HG02759 (cell line): Measurements from ENCODE around the gene DEAF1.

ENCODE experiments used
- ATAC-seq: cut with Tn5 transposase; IDR thresholded peaks from one replicate; pipeline ENCODE4 v1.9.1; 2021; ENCODE audit warnings: mild to moderate bottlenecking, moderate library complexity; ENCODE audit not compliant: unreplicated experiment

DEAF1 gene

GRCh38 chr11:626475-627307 lies 68.3 kb downstream of the DEAF1 start, which contains the start of gene SCT:
Gene SCT (minus strand): TSS chr11:627181. CDS start chr11:627143, 38 bp downstream.
- ATAC-seq: no peak

GRCh38 chr11:625636-626268 lies 69.3 kb downstream of the DEAF1 start:
- no peak for ATAC-seq

GRCh38 chr11:624705-625635 lies 70.1 kb downstream of the DEAF1 start, which contains the start of gene CDHR5:
Gene CDHR5 (minus strand): TSS chr11:624955. CDS start chr11:624902, 53 bp downstream.
- no peak for ATAC-seq

- ATAC-seq: no peak
These were observed 70.9 kb downstream of the DEAF1 start for GRCh38 chr11:623999-624704.

GRCh38 chr11:623349-623869 lies 71.6 kb downstream of the DEAF1 start:
- no peak for ATAC-seq

- no peak for ATAC-seq
These were observed 73.2 kb downstream of the DEAF1 start for GRCh38 chr11:621838-622237.

- ATAC-seq: no peak
These were observed 73.8 kb downstream of the DEAF1 start for GRCh38 chr11:620935-621814.

GRCh38 chr11:620201-620600 lies 74.8 kb downstream of the DEAF1 start:
- ATAC-seq: no peak

- no peak for ATAC-seq
These were observed 75.4 kb downstream of the DEAF1 start for GRCh38 chr11:619628-620050.

- no peak for ATAC-seq
These were observed 76.0 kb downstream of the DEAF1 start for GRCh38 chr11:618856-619627.

- ATAC-seq: no peak
These were observed 76.9 kb downstream of the DEAF1 start for GRCh38 chr11:617912-618682.

- ATAC-seq: no peak
These were observed 77.7 kb downstream of the DEAF1 start for GRCh38 chr11:617199-617911.

GRCh38 chr11:616320-617198 lies 78.5 kb downstream of the DEAF1 start:
- ATAC-seq: no peak

GRCh38 chr11:615504-616319 lies 79.3 kb downstream of the DEAF1 start, which contains the start of gene IRF7:
Gene IRF7 (minus strand): TSS chr11:615950. CDS start chr11:615364, 586 bp downstream.
- peak; percentile 81 for ATAC-seq
